Stomach (tissue), 4 donors: ENCODE data around the gene MMP3.

Experiments used
- EP300 ChIP-seq: sonication (generic); formaldehyde crosslinking; IDR thresholded peaks from one replicate; pipeline ENCODE4 v1.6.1; 2017; ENCODE audit warnings: antibody characterized with exemption
- POLR2A ChIP-seq, 4 donors: fragments of 450-650 bp; IDR thresholded peaks; one replicate each; pipeline ENCODE4 v1.6.1; 2016; ENCODE audit warnings: antibody characterized with exemption in 4 of 4, control low read depth in 2 of 4, mild to moderate bottlenecking in 1 of 4, moderate library complexity in 1 of 4
- TF ChIP-seq, protein P1 (sequence below), 7 experiments: fragments of 450-650 bp in 4 of 7; fragments of 200-600 bp in 3 of 7; sonication (generic) in 3 of 7; IDR thresholded peaks; one replicate each; pipeline ENCODE4 v1.5.1; 2016 to 2019; ENCODE audit warnings: antibody characterized with exemption in 7 of 7, control low read depth in 2 of 7, mild to moderate bottlenecking in 1 of 7

DNA sequence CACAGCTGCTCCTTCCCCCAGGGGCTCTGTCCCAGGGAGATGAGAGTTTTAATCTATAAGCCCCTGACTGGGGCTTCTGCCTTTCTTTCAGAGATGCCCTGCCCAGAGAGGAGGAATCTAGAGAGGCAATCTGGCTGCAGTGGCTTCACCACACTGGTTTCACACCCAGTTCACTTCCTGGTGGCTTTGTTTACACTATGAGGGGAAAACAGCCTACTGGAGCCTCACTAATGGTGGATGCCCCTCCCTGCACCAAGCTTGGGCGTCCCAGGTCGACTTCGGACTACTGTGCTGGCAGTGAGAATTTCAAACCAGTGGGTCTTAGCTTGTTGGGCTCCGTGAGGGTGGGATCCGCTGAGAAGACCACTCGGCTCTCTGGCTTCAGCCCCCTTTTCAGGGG is 23.9 kb downstream of the MMP3 start:
- TF ChIP-seq, protein P1, sequence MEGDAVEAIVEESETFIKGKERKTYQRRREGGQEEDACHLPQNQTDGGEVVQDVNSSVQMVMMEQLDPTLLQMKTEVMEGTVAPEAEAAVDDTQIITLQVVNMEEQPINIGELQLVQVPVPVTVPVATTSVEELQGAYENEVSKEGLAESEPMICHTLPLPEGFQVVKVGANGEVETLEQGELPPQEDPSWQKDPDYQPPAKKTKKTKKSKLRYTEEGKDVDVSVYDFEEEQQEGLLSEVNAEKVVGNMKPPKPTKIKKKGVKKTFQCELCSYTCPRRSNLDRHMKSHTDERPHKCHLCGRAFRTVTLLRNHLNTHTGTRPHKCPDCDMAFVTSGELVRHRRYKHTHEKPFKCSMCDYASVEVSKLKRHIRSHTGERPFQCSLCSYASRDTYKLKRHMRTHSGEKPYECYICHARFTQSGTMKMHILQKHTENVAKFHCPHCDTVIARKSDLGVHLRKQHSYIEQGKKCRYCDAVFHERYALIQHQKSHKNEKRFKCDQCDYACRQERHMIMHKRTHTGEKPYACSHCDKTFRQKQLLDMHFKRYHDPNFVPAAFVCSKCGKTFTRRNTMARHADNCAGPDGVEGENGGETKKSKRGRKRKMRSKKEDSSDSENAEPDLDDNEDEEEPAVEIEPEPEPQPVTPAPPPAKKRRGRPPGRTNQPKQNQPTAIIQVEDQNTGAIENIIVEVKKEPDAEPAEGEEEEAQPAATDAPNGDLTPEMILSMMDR (IDR thresholded peaks at IDR 0.05): no peak
- TF ChIP-seq EP300: no peak
- no peak for TF ChIP-seq POLR2A (IDR thresholded peaks at IDR 0.05)
